Embryonic facial prominence (tissue), 1 donor: Measurements from ENCODE around the gene MOB3A.
A peak's percentile ranks its signal among the peaks of the same experiment; 100 is the strongest.
"Not testable (repeated sequence)": the region's sequence is repeated elsewhere in the genome, so short reads cannot be mapped to it uniquely, and the experiment has no call there.

Experiments
- DNase-seq: peaks from one replicate; pipeline ENCODE4 v3.0.0-alpha.2; 2016; ENCODE audit errors: extremely low spot score

Gene MOB3A

GRCh38 chr19:2034253-2034652, 61.9 kb downstream of the MOB3A start:
- DNase-seq: not testable (repeated sequence)

- no peak for DNase-seq
These were observed 62.3 kb downstream of the MOB3A start for GRCh38 chr19:2033825-2034159.

GRCh38 chr19:2033115-2033824, 62.9 kb downstream of the MOB3A start:
- DNase-seq: no peak

GRCh38 chr19:2032296-2032941, 63.7 kb downstream of the MOB3A start:
- DNase-seq: peak; percentile 71

GRCh38 chr19:2027361-2027760, 68.8 kb downstream of the MOB3A start:
- DNase-seq: no peak

GRCh38 chr19:2026770-2027169, 69.4 kb downstream of the MOB3A start:
- DNase-seq: no peak

GRCh38 chr19:2022289-2022688, 73.8 kb downstream of the MOB3A start:
- no peak for DNase-seq

GRCh38 chr19:2021453-2022140, 74.5 kb downstream of the MOB3A start:
- DNase-seq: no peak
